GOT3 (cell line): ENCODE measurements around the gene COA5.

Experiments used
- DNase-seq: peaks from one replicate; lab custom pipeline; 2025; ENCODE audit warnings: mixed read lengths; lab: John Stamatoyannopoulos, UW

The COA5 gene

DNA sequence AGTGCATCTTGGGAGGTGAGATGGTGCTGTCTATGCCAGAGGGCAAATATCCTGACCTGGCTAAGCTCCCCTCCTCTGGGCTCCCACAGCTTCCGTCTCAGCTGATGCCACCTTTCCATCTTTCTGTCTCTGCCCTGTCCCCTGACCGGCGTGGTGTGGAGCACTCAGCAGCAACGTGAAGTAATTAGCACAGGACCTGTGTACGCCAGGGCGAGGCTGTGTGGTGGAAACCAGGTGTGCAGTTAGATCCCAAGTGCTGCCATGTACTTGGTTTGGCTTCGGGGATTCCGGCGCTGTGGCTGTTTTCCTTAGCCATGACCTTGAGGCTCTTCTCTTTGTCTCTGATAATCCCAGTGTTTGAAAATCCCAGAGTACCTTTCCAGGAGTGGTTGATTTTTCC lies 36.5 kb downstream of the COA5 start:
- no peak for DNase-seq

DNA sequence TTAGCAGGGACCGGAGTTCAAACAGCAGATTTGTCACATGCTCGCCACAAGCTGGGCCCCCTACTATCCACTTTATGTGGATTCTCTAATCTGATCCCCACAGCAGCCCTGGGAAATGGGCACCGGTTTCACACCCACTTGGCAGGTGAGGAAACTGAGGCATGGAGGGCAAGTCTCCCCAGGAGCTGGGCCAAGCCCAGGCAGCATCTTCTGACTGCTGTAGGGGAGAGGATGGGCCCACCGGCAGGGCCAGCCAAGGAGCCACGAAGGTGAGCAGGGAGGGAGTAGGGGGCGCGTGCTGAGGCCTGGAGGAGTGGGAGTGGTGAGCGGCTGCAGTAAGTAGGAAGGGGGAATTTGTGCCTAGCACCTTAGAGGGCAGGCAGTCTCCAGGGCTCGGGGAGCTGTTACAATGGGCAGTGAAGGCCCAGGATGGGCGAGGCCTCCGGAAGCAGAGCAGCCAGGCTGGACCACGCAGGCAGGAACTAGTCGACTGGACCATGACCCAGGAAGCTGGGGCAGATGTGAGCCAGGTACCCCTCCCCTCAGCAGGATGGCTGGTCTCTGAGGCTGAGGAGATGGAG lies 37.1 kb downstream of the COA5 start:
- no peak for DNase-seq

DNA sequence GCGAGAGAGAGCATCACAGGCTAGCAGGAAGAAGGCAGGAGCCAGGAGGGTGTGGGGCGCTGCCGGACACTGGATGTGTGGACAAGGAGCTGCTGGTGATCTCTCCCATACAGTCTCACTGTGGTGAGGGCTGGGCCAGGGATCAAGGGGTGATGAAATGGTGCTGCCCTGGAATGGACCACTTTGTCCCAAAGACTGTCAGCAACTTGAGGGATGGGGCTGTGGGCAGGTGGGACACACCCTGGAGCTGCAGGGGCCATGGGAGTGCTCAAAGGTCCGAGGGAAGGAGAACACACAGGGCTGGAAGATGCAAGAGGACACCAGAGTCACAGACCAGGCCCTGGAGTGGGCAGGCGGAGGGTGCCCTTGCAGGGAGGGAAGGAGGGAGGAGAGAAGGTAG lies 38.0 kb downstream of the COA5 start:
- no peak for DNase-seq

DNA sequence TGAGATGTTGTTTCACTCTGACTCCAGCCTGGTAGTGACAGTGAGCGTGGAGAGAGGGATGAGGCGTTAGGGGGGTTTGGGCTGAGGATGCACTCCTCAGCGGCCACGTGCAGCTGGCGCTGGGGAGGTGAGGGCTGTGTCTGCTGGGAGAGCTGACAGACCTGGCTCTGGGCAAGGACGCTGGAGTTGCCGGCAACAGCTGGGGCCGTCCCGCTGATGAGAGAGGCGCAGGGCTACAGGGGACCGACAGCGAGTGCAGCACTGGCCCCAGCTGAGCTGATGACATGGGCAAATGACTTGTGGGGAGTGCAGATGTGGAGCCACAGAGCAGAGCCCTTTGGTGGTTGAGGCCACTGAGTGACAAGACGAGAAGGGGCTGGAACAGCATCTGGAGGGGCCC lies 38.4 kb downstream of the COA5 start:
- no peak for DNase-seq

DNA sequence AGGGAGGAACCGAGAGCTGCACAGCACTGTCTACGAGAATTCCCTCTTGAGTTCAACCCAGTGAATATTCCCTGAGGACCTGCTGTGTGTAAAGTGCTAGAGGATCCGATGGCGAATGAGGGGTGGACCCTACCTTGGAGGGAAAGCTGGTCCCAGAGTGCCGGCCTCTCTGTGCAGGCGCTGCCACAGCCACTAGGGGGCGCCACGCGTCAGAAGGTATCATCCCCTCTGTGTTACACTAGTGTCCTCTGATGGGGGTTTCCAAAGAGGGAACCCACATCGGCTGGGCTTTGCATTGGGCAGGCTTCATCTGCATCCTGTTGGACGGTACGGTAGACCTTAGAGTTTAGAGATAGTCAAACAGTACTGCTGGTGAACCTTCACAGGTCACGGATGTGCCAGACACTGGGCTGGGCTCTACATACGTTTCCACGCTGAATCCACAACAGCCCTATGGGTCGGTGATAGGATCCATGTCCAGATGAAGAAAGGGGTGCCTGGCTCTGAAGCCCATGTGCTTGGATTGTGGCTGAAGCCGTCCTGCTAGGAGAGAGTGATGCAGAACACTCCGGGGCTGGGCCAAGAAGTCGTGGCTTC lies 39.0 kb downstream of the COA5 start:
- no peak for DNase-seq

DNA sequence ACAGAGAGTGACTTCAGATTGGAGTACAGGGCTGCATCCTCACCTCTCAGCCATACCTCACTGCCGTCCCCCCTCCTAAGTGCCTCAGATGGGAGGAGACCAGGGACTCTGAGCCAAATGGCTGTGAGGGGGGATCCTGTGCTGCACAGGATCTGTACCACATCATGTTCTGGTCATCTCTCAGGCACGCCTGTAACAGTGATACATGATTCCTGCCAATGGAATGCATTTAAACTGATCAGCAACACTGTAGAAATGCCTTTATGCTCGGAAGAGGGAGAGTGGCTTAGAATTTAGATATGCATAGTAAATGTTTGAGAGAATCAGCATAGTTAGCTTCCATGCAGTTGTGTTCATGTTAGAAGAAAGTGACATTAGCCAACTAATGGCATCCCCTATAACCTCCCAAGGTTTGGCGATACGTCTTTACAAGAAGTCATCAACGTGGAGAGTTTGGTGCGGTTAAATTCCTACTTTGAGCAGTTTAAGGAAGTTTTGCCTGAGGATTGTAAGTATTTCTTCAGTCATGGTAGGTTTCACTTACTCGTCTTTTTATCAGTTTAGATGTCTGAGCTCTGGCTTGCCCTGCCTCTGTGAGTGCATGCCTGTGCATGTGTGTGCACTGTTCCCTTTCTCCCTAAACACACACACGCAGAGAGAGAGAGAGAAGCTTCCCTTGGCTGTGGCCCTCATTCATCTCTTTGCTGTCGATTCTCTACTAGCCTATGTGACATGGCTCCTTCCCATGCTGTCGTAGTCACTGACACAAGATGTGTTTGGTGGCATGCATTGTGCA lies 40.0 kb downstream of the COA5 start:
- no peak for DNase-seq

DNA sequence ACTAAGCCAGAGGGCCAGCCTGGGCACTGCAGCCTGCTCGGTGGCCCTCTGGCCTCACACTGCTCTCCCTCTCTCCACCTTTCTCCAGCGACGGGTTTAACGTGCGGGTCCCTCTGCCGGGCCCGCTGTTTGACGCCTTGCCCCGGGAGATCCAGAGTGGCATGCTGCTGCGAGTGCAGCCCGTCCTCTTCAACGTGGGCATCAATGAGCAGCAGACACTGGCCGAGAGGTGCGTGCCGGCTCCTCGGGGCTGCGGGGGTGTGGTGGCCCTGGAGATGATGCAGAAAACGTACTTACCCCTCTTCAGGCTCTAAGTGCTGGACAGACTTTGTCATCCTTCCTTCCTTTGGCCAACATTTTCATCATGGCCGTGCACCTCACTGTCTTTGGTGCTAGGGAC lies 42.4 kb downstream of the COA5 start:
- no peak for DNase-seq

DNA sequence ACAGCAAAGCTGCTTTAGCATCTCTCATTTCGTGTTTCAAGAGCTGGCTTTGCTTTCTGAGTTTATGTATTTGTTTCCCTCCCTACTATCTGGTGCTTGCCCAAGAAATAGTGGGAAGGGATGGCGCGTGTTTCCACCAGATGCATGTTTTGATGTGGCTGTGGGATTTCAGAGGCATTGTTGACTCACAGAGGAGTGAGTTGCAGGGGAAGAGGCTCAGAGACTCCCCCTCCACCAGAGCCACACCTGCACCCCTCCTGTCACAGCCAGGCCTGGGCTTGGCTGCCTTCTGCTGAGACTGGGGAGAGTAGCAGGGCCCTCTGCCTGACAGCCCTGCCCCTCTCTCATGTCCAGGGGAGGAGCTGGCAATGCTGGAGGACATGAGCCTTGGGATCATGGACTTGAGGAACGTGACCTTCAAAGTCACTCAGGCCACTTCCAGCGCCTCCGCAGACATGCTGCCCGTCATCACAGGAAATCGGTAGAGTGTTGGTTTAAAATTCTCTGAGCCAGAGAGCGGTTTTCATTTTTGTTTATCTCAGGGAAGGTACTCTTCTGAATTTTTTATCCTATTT lies 42.9 kb downstream of the COA5 start:
- DNase-seq = no peak

DNA sequence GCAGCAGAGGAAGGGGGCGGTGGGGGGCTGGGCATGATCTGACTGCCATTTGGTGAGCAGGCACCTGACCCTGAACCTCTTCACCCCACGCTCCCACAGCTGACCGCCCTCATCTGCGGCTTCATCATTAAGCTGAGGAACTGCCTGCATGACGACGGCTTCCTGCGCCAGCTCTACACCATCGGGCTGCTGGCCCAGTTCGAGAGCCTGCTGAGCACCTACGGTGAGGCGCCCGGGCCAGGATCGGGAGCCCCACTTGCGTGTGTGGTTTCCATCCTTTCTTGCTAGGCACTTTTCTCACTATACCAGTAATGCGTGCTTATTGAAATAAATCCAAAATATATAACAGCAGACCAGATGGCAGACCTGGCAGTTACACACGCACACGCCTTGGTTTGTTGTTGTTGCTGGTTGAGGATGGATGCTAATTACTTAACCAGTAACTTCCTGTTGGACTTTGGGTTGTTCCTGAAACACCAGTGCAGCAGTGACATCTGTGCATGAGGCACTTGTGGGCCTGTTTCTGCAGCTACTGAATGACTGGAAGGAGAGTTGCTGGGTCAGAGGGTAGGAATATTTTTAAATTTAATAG lies 43.7 kb downstream of the COA5 start:
- no peak for DNase-seq

DNA sequence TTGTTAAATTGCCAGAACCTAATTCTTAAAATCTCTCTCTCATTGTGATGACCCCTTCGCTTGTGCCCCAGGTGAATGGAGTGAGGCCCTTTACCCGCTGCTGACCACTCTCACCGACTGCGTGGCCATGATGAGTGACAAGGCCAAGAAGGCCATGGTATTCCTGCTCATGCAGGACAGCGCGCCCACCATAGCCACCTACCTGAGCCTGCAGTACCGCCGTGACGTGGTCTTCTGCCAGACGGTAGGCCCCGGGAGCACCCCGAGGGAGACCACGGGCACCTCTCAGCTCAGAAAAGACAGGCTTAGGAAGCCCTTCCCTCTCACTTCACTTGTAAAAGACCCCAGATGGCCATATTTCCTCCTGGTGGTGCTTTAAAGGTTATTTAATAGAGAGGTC lies 44.9 kb downstream of the COA5 start:
- no peak for DNase-seq

DNA sequence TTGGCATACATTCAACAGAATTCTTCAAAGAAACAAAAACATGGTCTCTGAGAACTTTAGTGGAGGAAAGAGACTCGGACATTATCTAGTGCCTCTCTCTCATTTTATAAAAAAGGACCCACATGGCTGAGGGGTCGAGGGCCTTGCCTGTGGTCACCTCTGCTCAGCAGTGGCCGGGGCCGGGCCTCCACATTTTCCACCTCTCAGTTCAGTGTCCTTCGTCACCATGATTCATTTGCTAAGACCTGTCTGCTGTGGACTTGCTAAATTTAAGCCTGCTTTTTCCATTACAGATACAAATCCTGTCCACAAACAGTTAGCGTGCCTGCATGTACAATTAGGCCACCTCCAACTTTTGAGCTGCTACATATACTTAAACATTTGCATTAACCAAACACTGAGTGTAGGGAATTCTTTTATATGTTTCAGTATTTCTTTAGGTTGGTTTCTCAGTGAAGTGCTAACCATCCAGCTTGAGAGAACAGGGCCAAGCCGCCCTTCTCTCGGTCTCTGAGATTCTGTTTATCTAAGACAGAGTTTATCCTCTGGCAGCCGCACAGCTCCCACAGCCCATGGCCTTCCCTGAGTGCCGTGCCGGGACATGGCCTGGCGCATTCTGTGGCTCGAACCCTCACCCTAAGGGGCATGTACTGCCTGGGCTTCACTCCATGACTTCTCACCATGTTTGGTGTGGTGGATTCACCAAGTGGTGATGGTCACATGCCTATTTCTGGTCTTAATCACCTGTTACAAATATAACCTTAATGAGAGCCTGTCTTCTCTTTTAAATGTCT lies 46.2 kb downstream of the COA5 start:
- no peak for DNase-seq

DNA sequence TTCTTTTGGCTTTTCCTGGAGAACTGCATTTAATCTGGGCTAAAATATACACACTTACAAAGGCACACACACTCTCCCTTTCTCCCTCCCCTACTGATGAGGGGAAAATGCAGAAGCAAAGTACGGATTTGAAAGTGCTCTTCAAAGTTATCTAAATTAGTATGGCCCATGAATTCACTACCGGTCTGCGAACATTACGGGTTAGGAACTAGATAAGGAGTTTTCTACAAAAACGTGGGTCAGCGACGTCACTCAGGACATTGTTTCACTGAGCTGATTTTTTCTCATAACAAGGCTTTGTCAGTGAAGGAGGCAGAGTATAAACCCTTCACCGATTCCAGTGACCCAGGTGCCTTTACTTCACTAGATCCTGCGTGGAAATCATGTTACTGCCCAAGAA lies 47.3 kb downstream of the COA5 start:
- no peak for DNase-seq

DNA sequence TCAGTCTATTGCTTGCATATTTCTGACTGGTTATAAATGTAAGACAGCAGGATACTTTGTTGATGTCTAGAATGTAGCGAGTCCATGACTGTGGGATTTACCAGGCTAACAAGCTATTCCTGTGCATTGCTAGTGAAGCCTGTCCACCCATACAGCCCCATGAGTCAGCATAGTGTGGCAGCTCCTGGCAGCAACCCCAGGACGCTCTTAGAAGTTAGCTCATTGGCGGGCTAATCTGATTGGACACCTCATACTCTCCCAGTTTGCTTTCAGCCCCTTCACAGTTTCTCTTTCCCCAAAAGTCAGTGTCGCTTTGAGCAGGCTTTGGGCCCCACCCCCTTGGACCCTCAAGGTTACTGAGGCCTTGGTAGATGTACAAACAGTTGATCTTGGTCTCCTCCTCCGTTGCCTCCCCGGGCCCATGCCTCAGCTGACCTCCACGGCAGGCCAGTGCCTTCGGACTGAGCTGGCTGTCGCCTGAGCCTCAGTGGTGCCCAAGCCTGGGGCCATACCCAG lies 48.0 kb downstream of the COA5 start:
- no peak for DNase-seq

DNA sequence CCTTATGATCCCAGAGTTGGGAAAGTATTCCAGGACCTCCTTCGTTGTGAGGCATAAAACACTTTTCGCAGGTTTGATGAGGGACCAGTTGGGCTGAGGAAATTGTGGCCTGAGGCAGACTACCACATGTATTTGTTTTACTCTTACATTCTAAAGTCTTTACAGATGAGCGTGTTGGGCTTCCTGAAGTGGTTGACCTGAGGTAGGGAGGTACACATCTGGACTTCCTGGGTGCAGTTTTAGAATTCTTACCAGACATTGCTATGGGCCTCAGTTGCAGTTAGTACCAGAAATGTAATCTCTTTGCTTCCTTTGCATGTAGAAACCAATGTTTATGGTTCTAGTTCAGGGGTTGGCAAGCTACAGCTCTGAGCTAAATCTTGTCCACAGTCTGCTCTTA lies 48.7 kb downstream of the COA5 start:
- no peak for DNase-seq

DNA sequence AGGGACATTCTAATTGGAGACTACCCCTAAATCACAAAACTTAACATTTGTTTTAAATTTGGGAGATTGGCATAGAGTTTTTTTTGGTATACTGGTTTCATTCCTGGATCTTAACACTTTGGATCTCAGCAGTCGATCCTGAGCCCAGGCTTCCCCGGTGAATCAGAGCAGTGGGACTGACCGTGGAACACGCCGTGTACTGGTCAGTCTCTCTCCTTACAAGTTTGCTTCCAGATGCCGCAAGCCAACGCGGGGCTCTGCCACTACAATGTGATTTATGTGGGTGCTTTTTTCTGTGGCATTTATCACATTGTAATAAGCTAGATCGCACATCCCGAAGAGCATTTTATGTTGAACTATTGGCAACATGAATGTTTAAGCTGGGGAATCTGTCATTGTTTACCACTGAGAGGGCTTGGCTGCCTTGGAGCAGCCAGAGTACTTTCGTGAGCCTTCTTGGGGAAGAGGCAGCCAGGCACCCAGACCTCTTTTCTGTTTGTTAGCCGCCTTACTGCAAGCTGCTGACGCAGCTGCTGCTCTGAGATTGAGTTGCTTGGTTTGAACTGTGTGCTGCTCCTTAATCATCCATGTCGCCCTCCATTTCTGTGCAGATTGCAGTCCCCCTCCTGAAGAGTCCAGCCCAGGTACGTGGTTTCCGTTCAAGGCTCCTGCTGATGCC lies 49.3 kb downstream of the COA5 start:
- DNase-seq = no peak

DNA sequence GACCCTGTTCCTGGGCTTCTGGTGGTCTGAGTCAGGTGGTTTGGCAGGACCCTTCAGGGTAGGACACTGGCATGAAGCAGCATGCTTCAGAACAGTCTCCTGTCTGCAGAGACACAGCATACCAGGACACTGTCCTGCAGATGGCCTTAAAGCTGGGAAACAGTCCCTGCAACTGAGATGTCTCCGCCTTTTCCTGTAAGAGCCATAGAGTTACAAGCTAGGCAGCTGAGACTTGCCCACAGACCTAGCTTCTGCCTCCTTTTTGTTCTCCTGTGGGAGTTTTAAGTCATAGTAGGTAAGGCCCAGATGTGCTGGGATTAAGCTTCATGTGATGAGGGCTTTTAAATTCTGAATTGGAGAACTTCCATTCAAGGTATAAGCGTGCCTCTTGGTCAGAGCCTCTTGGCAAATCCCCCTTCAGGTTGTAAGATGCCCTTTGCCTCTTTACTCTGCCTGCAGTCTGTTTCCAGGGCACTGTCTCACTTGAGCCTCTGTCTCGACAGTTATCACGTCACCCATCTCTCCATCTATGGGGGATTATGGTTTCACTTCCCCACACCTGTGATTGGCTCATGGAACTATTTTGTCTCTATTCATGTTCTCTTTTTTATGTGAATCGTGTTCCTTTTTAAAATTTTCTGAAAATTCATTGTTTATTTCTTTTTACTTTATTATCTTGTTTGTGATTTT lies 51.8 kb downstream of the COA5 start:
- DNase-seq = no peak

DNA sequence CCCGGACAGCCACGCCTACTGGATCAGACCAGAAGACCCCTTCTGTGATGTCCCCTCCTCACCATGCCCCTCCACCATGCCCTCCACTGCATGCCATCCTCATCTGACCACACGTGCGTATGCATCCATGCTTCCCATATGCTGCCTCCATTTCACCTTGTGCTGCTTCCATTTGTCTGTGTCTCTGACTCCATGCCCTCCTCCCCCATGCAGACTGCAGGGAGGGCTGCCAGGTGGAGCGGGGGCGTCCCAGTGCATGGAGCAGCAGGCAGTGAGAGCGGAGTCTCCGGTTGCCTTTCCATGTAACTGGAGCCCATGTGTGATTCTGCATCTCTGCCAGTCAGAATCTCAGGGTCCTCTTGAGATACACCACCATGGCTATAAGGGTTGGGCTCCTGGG lies 52.6 kb downstream of the COA5 start:
- DNase-seq = no peak

DNA sequence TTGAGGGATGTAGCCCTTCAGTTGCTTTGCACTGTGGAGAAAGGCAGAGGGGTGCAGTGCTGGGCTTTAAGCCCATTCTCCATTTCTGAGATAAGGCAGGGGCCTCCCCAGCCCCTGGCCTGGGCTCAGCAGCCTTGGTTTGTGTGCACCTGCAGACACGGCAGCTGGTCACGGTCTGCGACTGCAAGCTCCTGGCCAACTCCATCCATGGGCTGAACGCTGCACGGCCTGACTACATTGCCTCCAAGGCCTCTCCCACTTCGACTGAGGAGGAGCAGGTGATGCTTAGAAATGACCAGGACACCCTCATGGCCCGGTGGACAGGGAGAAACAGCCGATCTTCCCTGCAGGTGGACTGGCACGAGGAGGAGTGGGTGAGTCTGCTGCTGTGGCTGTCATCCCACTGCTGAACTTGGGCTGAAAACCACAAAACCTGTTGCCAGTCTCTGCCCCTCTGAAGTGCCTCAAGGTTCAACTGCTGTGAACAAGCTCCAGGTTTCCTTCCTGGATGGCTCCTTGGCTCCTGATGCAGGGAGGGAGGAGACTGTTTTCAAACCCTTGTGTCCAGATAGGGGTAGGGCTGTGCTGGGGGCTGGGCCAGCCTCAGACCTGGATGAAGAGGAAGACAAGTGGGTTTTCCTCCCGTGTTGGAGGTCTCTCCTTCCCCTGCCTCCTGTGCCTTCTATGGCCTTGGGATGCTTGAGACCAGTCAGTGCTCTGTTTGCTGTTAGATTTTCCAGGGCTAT lies 54.0 kb downstream of the COA5 start:
- DNase-seq = no peak

DNA sequence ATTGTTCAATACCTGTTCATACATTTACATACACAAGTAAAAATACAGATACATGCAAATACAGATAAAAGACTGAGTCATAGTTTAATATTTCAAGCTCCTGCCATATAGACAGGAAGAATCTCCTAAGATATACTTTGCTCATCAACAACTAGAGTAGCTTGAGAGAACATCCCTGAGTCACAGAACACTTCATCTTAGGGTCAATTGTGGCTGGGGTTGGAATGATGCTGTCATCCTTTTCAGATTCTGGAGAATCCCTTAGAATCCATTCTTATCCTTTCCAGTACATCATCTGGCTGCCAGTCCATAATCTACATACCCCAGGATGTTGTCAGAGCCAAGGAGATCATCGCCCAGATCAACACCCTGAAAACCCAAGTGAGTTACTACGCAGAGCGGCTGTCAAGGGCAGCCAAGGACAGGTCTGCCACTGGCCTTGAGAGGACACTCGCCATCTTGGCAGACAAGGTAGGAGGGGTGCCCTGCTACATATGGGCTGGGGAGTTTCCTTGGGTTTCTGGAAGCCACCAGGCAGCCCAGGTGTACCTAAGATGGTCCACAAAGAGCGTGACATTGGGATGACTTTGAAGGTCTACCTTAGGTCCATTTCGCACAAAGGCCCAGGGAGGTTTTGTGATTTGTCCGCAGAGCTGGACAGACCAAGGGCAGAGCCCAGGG lies 55.7 kb downstream of the COA5 start:
- DNase-seq = no peak
